ENCODE data around the gene TRANK1.

DNA sequence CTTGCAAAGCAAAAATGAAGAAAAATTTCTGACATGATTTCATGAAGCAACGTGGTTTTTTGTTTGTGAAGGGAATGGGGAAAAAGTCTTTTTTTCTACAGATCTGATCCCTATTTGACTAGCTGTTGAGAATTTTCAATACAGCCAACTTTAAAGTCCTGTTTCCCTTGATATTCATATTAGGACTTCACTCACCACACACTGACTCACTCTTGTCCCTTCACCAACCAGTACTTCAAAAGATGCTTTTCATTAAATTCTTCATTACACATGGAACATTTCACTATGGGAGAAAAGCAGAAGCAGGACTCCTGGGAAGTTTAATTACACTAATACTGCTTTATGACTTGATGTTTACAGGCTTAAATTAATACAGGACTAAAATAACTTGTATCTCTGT, 16.6 kb downstream of the TRANK1 start:
- TF ChIP-seq, protein P1, sequence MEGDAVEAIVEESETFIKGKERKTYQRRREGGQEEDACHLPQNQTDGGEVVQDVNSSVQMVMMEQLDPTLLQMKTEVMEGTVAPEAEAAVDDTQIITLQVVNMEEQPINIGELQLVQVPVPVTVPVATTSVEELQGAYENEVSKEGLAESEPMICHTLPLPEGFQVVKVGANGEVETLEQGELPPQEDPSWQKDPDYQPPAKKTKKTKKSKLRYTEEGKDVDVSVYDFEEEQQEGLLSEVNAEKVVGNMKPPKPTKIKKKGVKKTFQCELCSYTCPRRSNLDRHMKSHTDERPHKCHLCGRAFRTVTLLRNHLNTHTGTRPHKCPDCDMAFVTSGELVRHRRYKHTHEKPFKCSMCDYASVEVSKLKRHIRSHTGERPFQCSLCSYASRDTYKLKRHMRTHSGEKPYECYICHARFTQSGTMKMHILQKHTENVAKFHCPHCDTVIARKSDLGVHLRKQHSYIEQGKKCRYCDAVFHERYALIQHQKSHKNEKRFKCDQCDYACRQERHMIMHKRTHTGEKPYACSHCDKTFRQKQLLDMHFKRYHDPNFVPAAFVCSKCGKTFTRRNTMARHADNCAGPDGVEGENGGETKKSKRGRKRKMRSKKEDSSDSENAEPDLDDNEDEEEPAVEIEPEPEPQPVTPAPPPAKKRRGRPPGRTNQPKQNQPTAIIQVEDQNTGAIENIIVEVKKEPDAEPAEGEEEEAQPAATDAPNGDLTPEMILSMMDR (conservative IDR thresholded peaks at IDR 0.05; ENCODE audit: low read depth, low read length): no peak
- TF ChIP-seq EZH2phosphoT487 (IDR thresholded peaks at IDR 0.05; ENCODE audit: borderline replicate concordance, low read length) (no peak), EZH2 (IDR thresholded peaks at IDR 0.05; ENCODE audit: low read length, unreplicated experiment) (no peak)
